HG02885 (cell line): Measurements from ENCODE around the gene EPB41L2.
A peak's percentile ranks its signal among the peaks of the same experiment; 100 is the strongest.
"Not testable (repeated sequence)": the region's sequence is repeated elsewhere in the genome, so short reads cannot be mapped to it uniquely, and the experiment has no call there.

ENCODE experiments used
- ATAC-seq: cut with Tn5 transposase; IDR thresholded peaks from one replicate; pipeline ENCODE4 v1.9.1; 2021; ENCODE audit warnings: mild to moderate bottlenecking; ENCODE audit not compliant: unreplicated experiment, poor library complexity

The EPB41L2 gene

GRCh38 chr6:130962966-130963365 is 100.1 kb downstream of the EPB41L2 start:
- no peak for ATAC-seq

GRCh38 chr6:130961148-130961547 is 101.9 kb downstream of the EPB41L2 start:
- ATAC-seq: no peak

- ATAC-seq: no peak
Measured at GRCh38 chr6:130959951-130960350, 103.1 kb downstream of the EPB41L2 start.

- ATAC-seq: no peak
Measured at GRCh38 chr6:130958468-130958867, 104.6 kb downstream of the EPB41L2 start.

- no peak for ATAC-seq
Measured at GRCh38 chr6:130955755-130956154, 107.3 kb downstream of the EPB41L2 start.

- no peak for ATAC-seq
Measured at GRCh38 chr6:130949553-130949952, 113.5 kb downstream of the EPB41L2 start.

GRCh38 chr6:130947464-130947863 is 115.6 kb downstream of the EPB41L2 start:
- ATAC-seq: no peak

- no peak for ATAC-seq
Measured at GRCh38 chr6:130946076-130946475, 117.0 kb downstream of the EPB41L2 start.

GRCh38 chr6:130945401-130945919 is 117.6 kb downstream of the EPB41L2 start:
- ATAC-seq: peak; percentile 43

GRCh38 chr6:130944486-130944885 is 118.6 kb downstream of the EPB41L2 start:
- ATAC-seq: no peak

GRCh38 chr6:130943738-130944137 is 119.3 kb downstream of the EPB41L2 start:
- no peak for ATAC-seq

GRCh38 chr6:130942752-130943151 is 120.3 kb downstream of the EPB41L2 start:
- not testable (repeated sequence) for ATAC-seq

- ATAC-seq: no peak
Measured at GRCh38 chr6:130937942-130938604, 125.0 kb downstream of the EPB41L2 start.

- no peak for ATAC-seq
Measured at GRCh38 chr6:130936933-130937332, 126.1 kb downstream of the EPB41L2 start.

- no peak for ATAC-seq
Measured at GRCh38 chr6:130935978-130936377, 127.1 kb downstream of the EPB41L2 start.

GRCh38 chr6:130934848-130935585 is 128.0 kb downstream of the EPB41L2 start:
- ATAC-seq: no peak

GRCh38 chr6:130933712-130934200 is 129.3 kb downstream of the EPB41L2 start:
- no peak for ATAC-seq

- ATAC-seq: no peak
Measured at GRCh38 chr6:130932921-130933320, 130.1 kb downstream of the EPB41L2 start.

- ATAC-seq: no peak
Measured at GRCh38 chr6:130932438-130932837, 130.6 kb downstream of the EPB41L2 start.

- ATAC-seq: no peak
Measured at GRCh38 chr6:130931683-130932082, 131.4 kb downstream of the EPB41L2 start.

- no peak for ATAC-seq
Measured at GRCh38 chr6:130929036-130929678, 133.9 kb downstream of the EPB41L2 start.
